GM08714 (cell line): ENCODE results near the gene CLASRP.

Source experiments
- H3K4me3 ChIP-seq: fragments of 200-500 bp; sonication (Bioruptor generic); 2 replicates; pipeline ENCODE4 v1.5.1; 2014; ENCODE audit warnings: mild to moderate bottlenecking, low read length, inconsistent platforms
- ZNF274 ChIP-seq: IDR thresholded peaks from 2 replicates; pipeline ENCODE4 v1.6.1; 2012; ENCODE audit warnings: mild to moderate bottlenecking, low read depth, low read length

Gene CLASRP

DNA sequence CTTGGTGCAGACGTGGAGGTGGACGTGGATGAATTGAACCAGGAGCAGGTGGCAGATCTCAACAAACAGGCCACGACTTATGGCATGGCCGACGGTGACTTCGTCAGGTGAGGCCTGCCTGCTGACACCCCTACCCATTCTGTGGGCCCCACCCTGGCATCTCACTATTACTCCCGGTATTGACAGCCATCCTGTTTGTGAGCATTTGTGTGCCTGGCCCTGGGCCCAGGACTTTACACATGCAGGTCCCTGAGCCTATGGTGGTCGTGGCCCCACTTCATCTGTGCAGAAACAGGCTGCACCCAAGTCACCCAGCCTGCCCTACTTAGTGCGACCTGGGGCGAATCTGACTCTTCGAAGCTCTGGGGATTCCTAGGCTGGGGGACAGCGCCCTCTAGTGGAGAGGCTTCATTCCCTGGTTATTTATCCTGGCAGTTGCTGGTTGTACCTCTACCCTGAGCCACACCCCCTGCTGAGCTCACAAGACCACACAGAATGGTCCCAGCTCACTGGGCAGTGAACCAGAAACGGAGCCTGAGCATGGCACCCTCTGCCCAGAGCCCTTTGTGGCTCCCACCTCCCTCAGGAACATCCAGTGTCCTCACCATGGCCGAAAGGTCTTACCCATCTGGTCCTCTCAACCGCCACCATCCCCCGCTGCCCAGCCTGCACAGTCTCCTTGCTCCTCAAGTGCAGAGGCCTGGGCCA lies 20.6 kb downstream of the CLASRP start:
- TF ChIP-seq ZNF274 = no peak
- no peak overlapping the region for H3K4me3 ChIP-seq

DNA sequence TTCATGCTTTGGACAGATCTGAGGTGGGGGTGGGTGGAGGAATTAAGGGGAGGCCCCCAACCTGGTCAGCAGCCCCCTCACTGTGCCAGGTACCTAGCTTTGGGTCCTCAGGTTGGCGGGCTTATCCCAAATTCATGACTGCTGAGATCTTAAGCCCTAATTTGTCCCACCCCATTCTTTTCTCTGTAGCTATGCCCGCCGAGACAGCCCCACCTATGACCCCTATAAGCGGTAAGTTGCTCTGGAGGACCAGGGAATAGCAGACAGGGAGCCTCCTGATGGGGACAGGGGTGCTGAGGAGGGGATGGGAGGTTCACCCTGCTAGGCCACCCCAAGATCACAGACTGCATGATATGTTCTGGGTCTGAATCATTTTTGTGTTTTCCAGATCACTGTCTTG lies 23.1 kb downstream of the CLASRP start:
- H3K4me3 ChIP-seq = no peak overlapping the region
- TF ChIP-seq ZNF274 = no peak

DNA sequence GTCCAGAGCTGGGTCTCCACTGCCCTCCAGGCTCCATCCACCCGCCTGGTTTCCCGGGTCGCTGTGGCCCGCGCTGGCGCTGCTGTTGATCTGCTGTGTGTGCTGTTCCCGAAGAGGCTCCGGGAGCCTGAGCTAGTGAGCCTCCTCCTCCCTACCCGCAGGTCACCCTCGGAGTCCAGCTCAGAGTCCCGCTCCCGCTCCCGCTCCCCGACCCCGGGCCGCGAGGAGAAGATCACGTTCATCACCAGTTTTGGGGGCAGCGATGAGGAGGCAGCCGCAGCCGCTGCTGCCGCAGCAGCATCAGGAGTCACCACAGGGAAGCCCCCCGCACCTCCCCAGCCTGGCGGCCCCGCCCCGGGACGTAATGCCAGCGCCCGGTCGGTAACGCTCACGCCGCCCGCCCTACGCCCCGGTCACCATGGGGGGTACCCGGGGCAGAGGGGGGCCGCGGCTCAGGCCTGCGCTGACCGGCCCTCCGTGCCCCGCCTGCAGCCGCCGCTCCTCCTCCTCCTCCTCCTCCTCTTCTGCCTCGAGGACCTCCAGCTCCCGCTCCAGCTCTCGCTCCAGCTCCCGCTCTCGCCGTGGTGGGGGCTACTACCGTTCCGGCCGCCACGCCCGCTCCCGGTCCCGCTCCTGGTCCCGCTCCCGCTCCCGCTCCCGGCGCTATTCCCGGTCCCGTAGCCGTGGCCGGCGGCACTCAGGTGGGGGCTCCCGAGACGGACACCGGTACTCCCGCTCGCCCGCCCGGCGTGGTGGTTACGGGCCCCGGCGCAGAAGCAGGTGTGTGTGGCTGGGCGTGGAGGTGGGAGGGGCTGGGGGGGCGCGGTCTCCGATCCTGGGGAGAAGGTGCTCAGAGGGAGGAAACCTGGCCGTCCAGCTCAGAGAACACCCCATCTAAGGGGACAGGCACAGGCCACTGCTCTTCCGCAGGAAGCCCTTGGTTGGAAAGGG lies 25.3 kb downstream of the CLASRP start:
- no peak overlapping the region for H3K4me3 ChIP-seq
- no peak for TF ChIP-seq ZNF274

DNA sequence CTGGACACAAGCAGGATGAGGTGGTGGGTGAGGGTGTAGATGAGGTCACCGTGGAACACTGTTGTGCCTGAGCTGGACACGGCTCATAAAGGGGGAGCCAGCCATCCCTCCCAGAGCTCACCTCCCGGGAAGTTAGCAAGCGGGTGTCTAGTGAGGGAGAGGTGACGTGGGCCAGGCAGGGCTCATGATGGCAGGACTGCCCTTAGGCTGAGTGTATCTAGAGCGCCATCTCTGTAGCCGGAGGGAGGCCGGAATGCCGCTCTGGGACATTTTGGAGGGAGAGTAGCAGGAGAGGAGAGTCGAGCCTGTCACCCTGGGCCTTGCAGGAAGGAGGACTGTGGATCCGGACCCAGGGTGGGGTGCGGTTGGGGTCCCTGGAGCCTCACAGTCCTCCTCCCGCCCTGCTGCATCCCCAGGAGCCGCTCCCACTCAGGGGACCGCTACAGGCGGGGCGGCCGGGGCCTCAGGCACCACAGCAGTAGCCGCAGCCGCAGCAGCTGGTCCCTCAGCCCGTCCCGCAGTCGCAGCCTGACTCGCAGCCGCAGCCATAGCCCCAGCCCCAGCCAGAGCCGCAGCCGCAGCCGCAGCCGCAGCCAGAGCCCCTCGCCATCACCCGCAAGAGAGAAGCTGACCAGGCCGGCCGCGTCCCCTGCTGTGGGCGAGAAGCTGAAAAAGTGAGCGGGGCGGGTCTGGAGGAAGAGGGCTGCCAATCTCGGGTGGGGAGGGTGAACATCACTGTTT lies 28.2 kb downstream of the CLASRP start:
- no peak overlapping the region for H3K4me3 ChIP-seq
- TF ChIP-seq ZNF274 = no peak

DNA sequence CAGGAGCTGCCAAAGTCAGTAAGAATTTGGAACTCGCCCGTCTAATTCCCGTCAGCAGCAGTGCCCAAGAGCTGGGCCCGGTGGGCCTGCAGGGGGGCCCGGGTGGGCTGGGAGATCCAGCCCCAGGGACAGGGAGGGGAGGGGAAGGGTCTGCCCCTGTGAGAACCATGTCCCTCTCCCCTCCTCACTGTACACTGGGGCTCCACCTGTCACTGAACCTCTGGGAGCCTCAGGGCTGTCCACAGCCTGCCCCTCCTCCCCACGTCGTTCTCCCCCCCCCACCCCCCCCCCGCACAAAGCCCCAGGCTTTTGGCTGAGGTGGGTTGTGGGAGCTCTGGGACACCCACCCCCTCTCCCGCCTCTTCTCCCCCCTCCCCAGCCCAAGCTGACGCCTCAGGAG lies 29.2 kb downstream of the CLASRP start:
- no peak overlapping the region for H3K4me3 ChIP-seq
- no peak for TF ChIP-seq ZNF274

DNA sequence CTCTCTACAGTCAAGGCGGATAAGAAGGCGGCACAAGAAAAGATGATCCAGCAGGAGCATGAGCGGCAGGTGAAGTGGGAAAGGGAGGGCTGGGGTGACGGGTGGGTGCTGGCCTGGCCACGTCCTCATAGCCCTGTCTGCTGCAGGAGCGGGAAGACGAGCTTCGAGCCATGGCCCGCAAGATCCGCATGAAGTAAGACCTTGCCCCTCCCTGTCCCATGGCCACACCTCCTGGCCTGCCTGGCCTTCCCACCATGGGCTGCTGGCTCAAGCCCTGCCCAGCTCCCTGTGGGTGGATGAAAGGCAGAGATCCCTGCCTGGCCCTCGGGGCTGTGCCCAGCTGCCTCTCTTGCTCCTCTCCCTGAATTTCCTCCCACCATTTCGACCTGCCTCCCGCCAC lies 30.2 kb downstream of the CLASRP start:
- H3K4me3 ChIP-seq = no peak overlapping the region
- no peak for TF ChIP-seq ZNF274

DNA sequence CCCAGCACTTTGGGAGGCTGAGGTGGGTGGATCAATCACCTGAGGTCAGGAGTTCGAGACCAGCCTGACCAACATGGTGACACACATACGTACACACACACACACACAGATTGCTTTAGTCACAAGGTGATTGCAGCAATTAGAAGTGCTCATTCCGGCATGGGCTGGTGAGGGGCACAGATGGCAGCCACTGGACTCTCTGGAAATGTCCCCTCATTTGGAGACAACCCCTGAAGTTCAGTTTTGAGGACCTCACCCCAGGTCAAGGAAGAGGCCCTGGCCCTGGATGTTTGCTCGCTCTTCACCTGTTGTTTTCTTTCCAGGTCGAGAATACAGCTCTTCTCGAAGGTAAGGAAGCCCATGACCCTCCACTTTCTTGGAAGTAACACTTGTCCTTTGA lies 31.4 kb downstream of the CLASRP start:
- TF ChIP-seq ZNF274 = no peak
- H3K4me3 ChIP-seq = no peak overlapping the region

DNA sequence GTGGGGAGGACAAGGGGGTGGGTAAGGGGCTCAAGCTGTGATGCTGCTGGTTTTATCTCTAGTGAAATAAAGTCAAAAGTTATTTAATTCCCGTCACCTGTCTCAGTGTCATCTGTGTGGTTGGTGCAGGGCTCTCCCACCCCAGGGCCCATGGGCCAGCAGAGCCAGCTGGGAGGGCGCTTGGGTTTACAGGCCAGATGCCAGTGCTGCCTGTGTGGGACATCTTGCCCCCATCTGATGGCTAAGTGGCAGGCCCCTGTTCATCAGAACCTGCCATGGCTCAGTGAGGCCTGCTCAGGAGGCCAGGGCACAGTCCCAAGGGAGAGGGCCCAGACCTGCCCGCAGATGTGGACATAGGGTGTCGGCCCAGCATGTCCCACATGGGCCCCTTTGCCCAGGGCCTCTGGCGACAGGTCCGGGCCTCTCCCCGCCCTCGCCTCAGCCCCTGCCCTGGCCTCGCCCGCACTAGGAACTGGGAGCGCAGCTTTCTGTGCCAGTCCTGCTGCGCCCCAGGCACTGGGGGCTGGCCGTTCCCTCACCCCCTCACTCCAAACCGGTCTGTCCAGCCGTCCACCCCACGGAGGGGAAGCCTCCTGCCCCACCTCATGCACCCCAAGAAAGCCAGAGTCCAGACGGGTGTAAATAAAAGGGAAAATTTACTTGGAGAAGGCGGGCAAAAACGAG lies 32.2 kb downstream of the CLASRP start:
- no peak for TF ChIP-seq ZNF274
- no peak overlapping the region for H3K4me3 ChIP-seq

DNA sequence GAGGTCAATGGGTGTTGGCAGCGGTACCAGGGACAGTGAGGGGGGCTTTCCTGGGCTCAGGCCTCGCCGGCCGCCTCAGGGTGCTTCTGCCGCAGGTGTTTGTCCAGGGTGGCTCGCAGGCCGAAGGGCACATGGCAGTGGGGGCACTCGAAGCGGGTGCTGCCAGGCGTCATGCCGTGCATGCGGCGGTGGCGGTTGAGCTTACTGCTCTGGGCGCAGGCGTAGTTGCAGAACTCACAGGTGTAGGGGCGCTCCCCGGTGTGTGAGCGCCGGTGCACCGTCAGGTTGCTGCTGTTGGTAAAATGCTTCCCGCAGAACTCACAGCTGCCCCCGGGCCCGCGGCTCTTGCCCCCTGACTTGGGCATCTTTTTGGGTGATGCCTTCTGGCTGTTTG lies 32.7 kb downstream of the CLASRP start:
- no peak for TF ChIP-seq ZNF274
- no peak overlapping the region for H3K4me3 ChIP-seq

DNA sequence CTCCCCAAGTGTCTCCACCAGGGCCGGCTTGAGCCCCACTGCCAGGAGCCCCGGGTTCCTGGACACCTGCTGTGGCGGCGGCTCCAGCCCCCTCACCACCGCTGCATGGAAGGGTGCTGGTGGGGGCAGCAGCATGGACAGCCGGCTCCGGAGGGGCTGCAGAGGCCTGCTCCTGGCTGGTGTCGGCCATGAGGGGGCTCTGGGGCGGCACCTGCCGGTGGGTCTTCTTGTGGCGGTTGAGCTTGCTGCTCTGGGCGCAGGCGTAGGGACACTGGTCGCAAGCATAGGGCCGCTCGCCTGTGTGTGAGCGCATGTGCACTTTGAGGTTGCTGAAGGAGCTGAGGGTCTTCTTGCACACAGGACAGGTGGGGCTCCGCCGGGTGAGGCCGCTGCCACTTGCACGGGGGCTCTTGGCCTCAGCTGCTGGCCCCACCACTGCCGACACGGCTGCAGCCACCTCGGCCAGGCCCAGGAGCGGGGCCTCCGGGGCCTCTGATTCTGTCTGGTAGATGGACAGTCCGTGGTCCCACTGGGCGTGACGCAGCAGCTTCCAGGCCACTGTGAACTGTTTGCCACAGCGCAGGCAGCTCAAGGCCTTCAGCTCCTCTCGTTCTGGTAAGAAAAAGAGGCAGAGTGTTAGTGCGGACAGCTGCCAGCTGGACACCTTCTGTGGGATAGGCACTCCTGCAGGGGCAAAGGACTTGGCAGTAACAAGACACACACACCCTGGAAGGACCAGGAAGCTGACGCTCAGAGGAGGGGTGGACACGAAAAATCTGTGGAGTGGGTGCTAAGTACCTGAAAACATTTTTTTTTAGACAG lies 33.3 kb downstream of the CLASRP start:
- TF ChIP-seq ZNF274 = no peak
- no peak overlapping the region for H3K4me3 ChIP-seq

DNA sequence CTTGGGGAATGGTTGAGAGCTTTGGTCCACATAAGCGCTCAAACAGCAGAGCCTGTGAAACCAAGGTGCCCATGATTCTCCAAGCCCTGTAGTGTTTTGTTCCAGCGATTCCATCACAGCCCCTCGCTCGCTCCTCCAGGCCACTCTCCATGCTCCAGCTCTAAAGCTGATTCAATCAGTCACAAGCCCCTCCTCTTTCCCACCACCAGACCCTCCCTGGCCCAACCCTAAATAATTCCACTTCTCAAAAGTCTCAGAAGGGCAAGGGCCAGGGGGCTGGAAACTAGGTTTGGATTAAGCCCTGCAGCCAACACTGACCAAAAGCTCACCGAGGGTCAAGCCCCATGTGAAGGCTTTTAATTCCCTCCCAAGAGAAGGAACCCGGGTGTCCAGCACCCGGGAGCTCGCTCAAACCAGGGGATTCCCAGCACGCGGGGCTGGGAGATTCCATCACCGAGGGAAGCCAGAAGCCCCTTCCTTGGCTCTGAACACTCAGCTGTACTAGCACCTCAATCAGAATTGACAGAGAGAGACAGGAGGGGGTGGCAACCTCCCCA lies 36.0 kb downstream of the CLASRP start:
- TF ChIP-seq ZNF274 = no peak
- peak overlapping the region; percentile 64; the same call in 1 of the 2 replicates for H3K4me3 ChIP-seq

DNA sequence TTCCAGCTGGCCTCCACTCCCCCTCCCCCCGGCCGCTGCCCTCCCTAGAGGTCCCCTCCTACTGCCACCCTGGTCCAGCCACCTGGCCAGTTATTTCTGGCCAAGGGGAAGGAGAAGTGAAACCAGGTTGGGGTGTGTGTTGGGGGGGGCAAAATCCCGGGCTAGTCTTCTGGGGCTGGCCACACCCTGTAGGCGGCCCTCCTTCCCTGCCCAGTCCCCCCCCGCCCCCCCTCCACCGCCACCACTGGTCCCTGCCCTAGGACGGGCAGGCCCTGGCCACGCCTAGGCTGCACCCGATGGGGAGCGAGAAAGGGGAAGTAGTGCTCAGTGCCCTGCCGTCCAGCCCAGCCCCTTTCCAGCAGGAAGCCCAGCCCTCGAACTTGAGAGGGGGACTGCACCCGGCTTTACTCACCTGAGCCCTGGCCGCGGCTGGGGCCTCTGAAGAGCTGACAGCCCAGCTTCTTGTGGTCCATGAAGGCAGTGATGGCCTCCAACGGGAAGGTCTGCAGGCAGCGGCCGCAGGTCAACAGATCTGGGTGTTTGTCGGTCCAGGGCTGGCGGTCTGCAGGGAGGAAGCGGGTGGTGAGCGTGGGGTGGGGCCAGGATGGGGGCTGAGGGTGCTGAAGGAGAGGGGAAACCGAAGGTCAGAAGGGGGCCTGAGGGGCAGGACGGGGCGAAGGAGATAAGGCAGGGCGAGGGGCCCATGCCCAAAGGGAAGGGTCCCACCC lies 36.6 kb downstream of the CLASRP start:
- H3K4me3 ChIP-seq = peak overlapping the region; percentile 79
- TF ChIP-seq ZNF274 = no peak
